Sigmoid colon (tissue), 7 donors: ENCODE data around the gene MTA3. TPM values are rescaled to one million over a fixed set of nuclear protein-coding genes. Genes with fewer than 3 reads are reported as not detected.
A peak's percentile ranks its signal among the peaks of the same experiment; 100 is the strongest.

Experiments used
- DNase-seq: peaks from one replicate; pipeline ENCODE4 v3.0.0-alpha.2; 2019
- H3K27ac ChIP-seq, 4 donors: fragments of 200-600 bp; sonication (generic); one replicate each; pipeline ENCODE4 v1.5.1; 2016 to 2019; ENCODE audit warnings: mild to moderate bottlenecking in 1 of 4
- H3K27me3 ChIP-seq, 3 donors: fragments of 200-600 bp; sonication (generic); one replicate each; pipeline ENCODE4 v1.5.1; 2019; ENCODE audit warnings: mild to moderate bottlenecking in 1 of 3
- H3K36me3 ChIP-seq, 4 donors: fragments of 200-600 bp; sonication (generic); one replicate each; pipeline ENCODE4 v1.5.1; 2016 to 2019
- H3K4me1 ChIP-seq, 4 donors: fragments of 200-600 bp; sonication (generic); one replicate each; pipeline ENCODE4 v1.5.1; 2017 to 2019
- H3K4me3 ChIP-seq, 4 donors: fragments of 200-600 bp; sonication (generic); one replicate each; pipeline ENCODE4 v1.5.1; 2017 to 2019; ENCODE audit warnings: mild to moderate bottlenecking in 2 of 4, moderate library complexity in 1 of 4
- H3K9me3 ChIP-seq, 4 donors: fragments of 200-600 bp in 3 of 4; sonication (generic) in 3 of 4; one replicate each; pipeline versions ENCODE4 v1.5.1 to v1.6.1; 2013 to 2019
- CTCF ChIP-seq, 4 experiments: fragments of 450-650 bp in 3 of 4; fragments of 200-600 bp in 1 of 4; IDR thresholded peaks; one replicate each; pipeline ENCODE4 v1.5.1; 2016 to 2019; ENCODE audit warnings: antibody characterized with exemption in 4 of 4, mild to moderate bottlenecking in 3 of 4, moderate library complexity in 2 of 4
- EP300 ChIP-seq, 4 donors: sonication (generic); formaldehyde crosslinking; IDR thresholded peaks; one replicate each; pipeline ENCODE4 v1.6.1; 2017; ENCODE audit warnings: antibody characterized with exemption in 4 of 4
- POLR2A ChIP-seq, 2 donors: fragments of 450-650 bp; IDR thresholded peaks; one replicate each; pipeline ENCODE4 v1.6.1; 2016; ENCODE audit warnings: antibody characterized with exemption in 2 of 2, mild to moderate bottlenecking in 2 of 2, moderate library complexity in 2 of 2
- POLR2AphosphoS5 ChIP-seq, 4 donors: sonication (generic); formaldehyde crosslinking; IDR thresholded peaks; one replicate each; pipeline ENCODE4 v1.6.1; 2017; ENCODE audit warnings: antibody characterized with exemption in 4 of 4
- WGBS, 2 donors: extraction: QIAGEN DNeasy Blood & Tissue Kit; methylation state at CpG; one replicate each; pipeline ENCODE4 v1.1.7; 2013; 5-methylcytosine and 5-hydroxymethylcytosine counted together
- intact Hi-C: fragments of 100-400 bp; cut with DNase I; formaldehyde crosslinking; loops from one replicate; pipeline ENCODE4 v1.15.1; 2023
- polyA plus RNA-seq, 3 donors: library from polyadenylated mRNA; stranded (reverse); fragments of 200-250 nt; gene quantifications; one replicate each; pipeline ENCODE4 v1.2.3, GENCODE V29; 2013
- total RNA-seq, 4 donors: library from RNA; depleted of rRNA; stranded (reverse); fragments of >200 nt; gene quantifications; one replicate each; pipeline ENCODE4 v1.1.0, GENCODE V29; 2016
- donor health status: healthy with polysubstance abuse.
- donor health status: Bipolar disorder and iron deficiency.
- donor health status: healthy.

MTA3 gene
- total and polyA plus RNA-seq, 7 donors: 24.5 to 53.2 (median 33.9) TPM

GRCh38 chr2:42775186-42775585, 206.8 kb downstream of the MTA3 start:
- no peak for TF ChIP-seq POLR2AphosphoS5 (IDR thresholded peaks at IDR 0.05)
- TF ChIP-seq EP300 (IDR thresholded peaks at IDR 0.05): no peak
- no peak for TF ChIP-seq POLR2A (IDR thresholded peaks at IDR 0.05)
- TF ChIP-seq CTCF (IDR thresholded peaks at IDR 0.05): no peak
- intact Hi-C loops: no loop called here
- Histone ChIP-seq H3K9me3 (no peaks in the 10 kb centered on the region), H3K4me3 (no peak overlapping the region), H3K27ac (peak overlapping the region in 2 of 4 donors; percentile 19 to 60), H3K36me3 (no peaks in the 10 kb centered on the region), H3K4me1 (peaks cover 0 to 17% (median 7%) of the 10 kb centered on the region in 4 donors), H3K27me3 (no peaks in the 10 kb centered on the region)
- 66 to 82% methylated on average over 2 of the region's 2 CpGs for WGBS, 2 donors
- no peak for DNase-seq

- no peak for DNase-seq
- TF ChIP-seq POLR2AphosphoS5 (IDR thresholded peaks at IDR 0.05): no peak
- no peak for TF ChIP-seq EP300 (IDR thresholded peaks at IDR 0.05)
- no peaks in the 10 kb centered on the region for H3K27me3 ChIP-seq
- peak overlapping the region in 2 of 4 donors; percentile 31 to 60 for H3K27ac ChIP-seq
- 47 to 69% methylated on average over 3 of the region's 3 CpGs for WGBS, 2 donors
- intact Hi-C loops: no loop called here
- peaks cover 0 to 17% (median 7%) of the 10 kb centered on the region in 4 donors for H3K4me1 ChIP-seq
- no peaks in the 10 kb centered on the region for H3K36me3 ChIP-seq
- H3K9me3 ChIP-seq: no peaks in the 10 kb centered on the region
- H3K4me3 ChIP-seq: no peak overlapping the region
Observed at GRCh38 chr2:42775810-42776209, 207.4 kb downstream of the MTA3 start.

DNA sequence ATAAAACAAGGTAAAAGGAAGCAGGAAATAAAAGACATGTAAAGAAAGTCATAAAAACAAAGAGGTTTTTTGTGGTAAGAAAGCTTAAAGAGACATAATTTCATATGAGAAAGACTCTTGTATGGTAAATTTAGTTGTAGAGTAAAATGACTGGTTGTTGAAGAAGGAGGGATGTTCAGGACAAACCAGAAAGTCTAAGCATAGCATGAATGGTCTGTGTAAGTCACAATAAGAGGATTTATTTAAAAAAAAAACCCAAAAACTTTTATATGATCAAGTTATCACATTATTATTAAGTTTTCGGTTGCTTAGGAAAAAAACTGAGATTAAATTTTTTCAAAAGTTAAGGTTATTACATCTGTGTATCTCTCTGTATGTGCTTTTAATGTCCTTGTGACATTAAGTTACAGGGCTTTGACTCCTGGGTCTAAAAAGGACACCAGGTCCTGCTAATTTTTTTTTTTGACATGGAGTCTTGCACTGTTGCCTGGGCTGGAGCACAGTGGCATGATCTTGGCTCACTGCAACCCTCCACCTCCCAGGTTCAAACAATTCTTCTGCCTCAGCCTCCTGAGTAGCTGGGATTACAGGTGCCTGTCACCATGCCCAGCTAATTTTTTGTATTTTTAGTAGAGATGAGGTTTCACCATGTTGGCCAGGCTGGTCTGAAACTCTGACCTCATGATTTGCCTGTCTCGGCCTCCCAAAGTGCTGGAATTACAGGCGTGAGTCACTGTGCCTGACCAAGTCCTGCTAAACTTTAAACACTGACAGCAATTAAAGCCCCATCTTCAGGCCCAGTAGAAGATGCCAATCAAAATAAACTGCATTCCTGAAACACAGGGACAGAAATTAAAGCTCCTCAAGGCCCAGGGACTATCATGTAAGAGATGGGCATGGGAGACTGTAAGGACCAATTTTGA, 209.7 kb downstream of the MTA3 start:
- no peaks in the 10 kb centered on the region for H3K9me3 ChIP-seq
- peaks cover 0 to 8% (median 5%) of the 10 kb centered on the region in 4 donors for H3K4me1 ChIP-seq
- intact Hi-C loops: no loop called here
- 75 to 81% methylated on average over 3 of the region's 3 CpGs for WGBS, 2 donors
- peak; percentile 67 for DNase-seq
- no peaks in the 10 kb centered on the region for H3K27me3 ChIP-seq
- TF ChIP-seq CTCF (IDR thresholded peaks at IDR 0.05) (no peak), POLR2AphosphoS5 (IDR thresholded peaks at IDR 0.05) (peak in 2 of 4 donors; percentile 16 to 44), EP300 (IDR thresholded peaks at IDR 0.05) (no peak), POLR2A (IDR thresholded peaks at IDR 0.05) (no peak)
- H3K27ac ChIP-seq: peak overlapping the region in 3 of 4 donors; percentile 35 to 64 (median 63)
- peaks cover 0 to 4% (median 0%) of the 10 kb centered on the region in 4 donors for H3K36me3 ChIP-seq
- H3K4me3 ChIP-seq: no peak overlapping the region

GRCh38 chr2:42781181-42781580, 212.7 kb downstream of the MTA3 start:
- TF ChIP-seq POLR2A (IDR thresholded peaks at IDR 0.05) (no peak), POLR2AphosphoS5 (IDR thresholded peaks at IDR 0.05) (no peak), CTCF (IDR thresholded peaks at IDR 0.05) (no peak)
- intact Hi-C loops: no loop called here
- peaks cover 0 to 9% (median 0%) of the 10 kb centered on the region in 4 donors for H3K36me3 ChIP-seq
- peaks cover 0 to 7% (median 5%) of the 10 kb centered on the region in 4 donors for H3K4me1 ChIP-seq
- WGBS, 2 donors: 16 to 55% methylated on average over 1 of the region's 1 CpG
- H3K9me3 ChIP-seq: no peaks in the 10 kb centered on the region
- no peak overlapping the region for H3K27ac ChIP-seq
- no peaks in the 10 kb centered on the region for H3K27me3 ChIP-seq
- no peak overlapping the region for H3K4me3 ChIP-seq
- no peak for DNase-seq

GRCh38 chr2:42783511-42783910, 215.1 kb downstream of the MTA3 start:
- TF ChIP-seq CTCF (IDR thresholded peaks at IDR 0.05) (no peak), POLR2A (IDR thresholded peaks at IDR 0.05) (no peak), POLR2AphosphoS5 (IDR thresholded peaks at IDR 0.05) (no peak), EP300 (IDR thresholded peaks at IDR 0.05) (no peak)
- no peaks in the 10 kb centered on the region for H3K27me3 ChIP-seq
- H3K4me3 ChIP-seq: no peak overlapping the region
- H3K27ac ChIP-seq: no peak overlapping the region
- peaks cover 0 to 9% (median 0%) of the 10 kb centered on the region in 4 donors for H3K36me3 ChIP-seq
- peaks cover 0 to 5% (median 2%) of the 10 kb centered on the region in 4 donors for H3K4me1 ChIP-seq
- DNase-seq: no peak
- H3K9me3 ChIP-seq: no peaks in the 10 kb centered on the region
- 96 to 98% methylated on average over 9 of the region's 9 CpGs for WGBS, 2 donors
- intact Hi-C loops: no loop called here
